Neutrophil (primary cell): Measurements from ENCODE around the gene TXNDC12.

Experiments used
- H3K27ac ChIP-seq: fragments of 200-600 bp; sonication (generic); 2 replicates; pipeline ENCODE4 v1.5.1; 2016; ENCODE audit warnings: mild to moderate bottlenecking, moderate library complexity
- H3K27me3 ChIP-seq: fragments of 200-600 bp; sonication (generic); 2 replicates; pipeline ENCODE4 v1.6.0; 2016; ENCODE audit warnings: mild to moderate bottlenecking
- H3K36me3 ChIP-seq: fragments of 200-600 bp; sonication (generic); 2 replicates; pipeline ENCODE4 v1.5.1; 2017
- H3K4me1 ChIP-seq, 2 experiments: fragments of 200-600 bp in 1 of 2; sonication (generic) in 1 of 2; 1 replicate in 1 of 2; 2 replicates in 1 of 2; pipeline versions ENCODE4 v1.5.1 to v1.6.1; 2013 to 2016; ENCODE audit warnings: low read depth in 1 of 2, low read length in 1 of 2, mild to moderate bottlenecking in 1 of 2, moderate library complexity in 1 of 2; ENCODE audit not compliant: control insufficient read depth in 1 of 2, insufficient read depth in 1 of 2
- H3K4me3 ChIP-seq, 2 experiments: fragments of 200-600 bp in 1 of 2; sonication (generic) in 1 of 2; 1 replicate in 1 of 2; 2 replicates in 1 of 2; pipeline ENCODE4 v1.5.1; 2013 to 2016; ENCODE audit warnings: low read depth in 1 of 2, low read length in 1 of 2, mild to moderate bottlenecking in 1 of 2, moderate library complexity in 1 of 2
- H3K9me3 ChIP-seq: fragments of 200-600 bp; sonication (generic); 2 replicates; pipeline ENCODE4 v1.5.1; 2016
- CTCF ChIP-seq: fragments of 200-600 bp; sonication (generic); IDR thresholded peaks from 2 replicates; pipeline ENCODE4 v1.5.1; 2016; ENCODE audit warnings: antibody characterized with exemption

Gene TXNDC12

GRCh38 chr1:51976846-51977602, 78.0 kb downstream of the TXNDC12 start:
- no peak overlapping the region for H3K27ac ChIP-seq
- H3K36me3 ChIP-seq = no peaks in the 10 kb centered on the region
- H3K27me3 ChIP-seq = peaks cover 10% of the 10 kb centered on the region
- H3K4me1 ChIP-seq = no peaks in the 10 kb centered on the region
- TF ChIP-seq CTCF = no peak
- H3K9me3 ChIP-seq = no peaks in the 10 kb centered on the region
- H3K4me3 ChIP-seq = no peak overlapping the region

- Histone ChIP-seq H3K27me3 (peaks cover 10% of the 10 kb centered on the region), H3K27ac (no peak overlapping the region), H3K4me3 (no peak overlapping the region), H3K9me3 (no peaks in the 10 kb centered on the region), H3K36me3 (no peaks in the 10 kb centered on the region), H3K4me1 (no peaks in the 10 kb centered on the region)
- TF ChIP-seq CTCF = no peak
Observed at GRCh38 chr1:51973587-51974474, 81.2 kb downstream of the TXNDC12 start.
